Measurements from ENCODE around the gene LIPK. TPM values are rescaled to one million over a fixed set of nuclear protein-coding genes. Genes with fewer than 3 reads are reported as not detected.

LIPK gene
- total RNA-seq, 1 donor from 2014 or later, result not detected

- H3K9me3 Mint-ChIP-seq (ENCODE audit: unreplicated experiment), result no peaks in the 10 kb centered on the region
- no peaks in the 10 kb centered on the region for H3K36me3 Mint-ChIP-seq (ENCODE audit: low read depth, unreplicated experiment)
- DNase-seq (ENCODE audit: low spot score), result no peak
- no peak overlapping the region for H3K27ac Mint-ChIP-seq (ENCODE audit: unreplicated experiment)
- H3K4me3 Mint-ChIP-seq (ENCODE audit: unreplicated experiment), result no peak overlapping the region
- H3K27me3 Mint-ChIP-seq (ENCODE audit: unreplicated experiment), result no peaks in the 10 kb centered on the region
- no peaks in the 10 kb centered on the region for H3K4me1 Mint-ChIP-seq (ENCODE audit: unreplicated experiment)
- no peak for TF ChIP-seq CTCF (IDR thresholded peaks at IDR 0.05; ENCODE audit: unreplicated experiment)
Measured at GRCh38 chr10:88762906-88763305, 56.9 kb downstream of the LIPK start.

DNA sequence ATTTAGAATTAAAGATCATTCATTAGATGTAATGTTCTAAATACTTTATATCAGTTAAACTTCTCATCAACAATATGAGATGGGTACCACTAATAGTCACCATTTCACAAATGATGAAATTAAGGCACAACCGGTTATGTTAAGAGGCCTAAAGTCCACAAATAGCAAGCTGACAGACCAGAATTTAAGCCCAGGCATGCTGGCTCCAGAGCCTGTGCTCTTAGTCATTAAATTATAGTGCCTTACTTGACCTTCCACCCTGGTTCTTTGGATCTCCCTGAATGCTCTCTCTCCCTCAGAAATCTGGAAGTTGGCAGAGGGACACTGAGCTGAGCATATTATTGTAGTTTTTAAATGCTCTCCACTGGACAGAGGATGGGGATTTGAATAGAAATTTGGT is 57.4 kb downstream of the LIPK start:
- DNase-seq (ENCODE audit: low spot score), result no peak
- no peaks in the 10 kb centered on the region for H3K4me1 Mint-ChIP-seq (ENCODE audit: unreplicated experiment)
- no peaks in the 10 kb centered on the region for H3K9me3 Mint-ChIP-seq (ENCODE audit: unreplicated experiment)
- no peak overlapping the region for H3K4me3 Mint-ChIP-seq (ENCODE audit: unreplicated experiment)
- TF ChIP-seq CTCF (IDR thresholded peaks at IDR 0.05; ENCODE audit: unreplicated experiment), result no peak
- no peaks in the 10 kb centered on the region for H3K36me3 Mint-ChIP-seq (ENCODE audit: low read depth, unreplicated experiment)
- H3K27ac Mint-ChIP-seq (ENCODE audit: unreplicated experiment), result no peak overlapping the region
- no peaks in the 10 kb centered on the region for H3K27me3 Mint-ChIP-seq (ENCODE audit: unreplicated experiment)

DNA sequence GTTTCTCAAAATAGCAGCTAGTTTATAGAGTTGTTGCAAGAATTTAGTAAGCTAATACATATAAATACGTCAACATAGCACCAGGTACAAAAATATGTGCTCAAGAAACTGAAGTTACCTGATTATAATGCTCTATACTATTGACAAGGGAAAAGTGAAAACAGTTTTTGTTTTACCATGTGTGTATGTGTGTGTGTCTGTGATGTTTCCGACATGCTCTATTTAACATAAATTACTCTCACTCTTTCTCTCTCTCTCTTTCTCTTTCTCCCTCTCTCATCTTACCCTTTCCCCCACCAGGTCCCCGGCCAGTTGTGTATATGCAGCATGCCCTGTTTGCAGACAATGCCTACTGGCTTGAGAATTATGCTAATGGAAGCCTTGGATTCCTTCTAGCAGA is 58.1 kb downstream of the LIPK start:
- H3K4me3 Mint-ChIP-seq (ENCODE audit: unreplicated experiment), result no peak overlapping the region
- no peaks in the 10 kb centered on the region for H3K27me3 Mint-ChIP-seq (ENCODE audit: unreplicated experiment)
- H3K9me3 Mint-ChIP-seq (ENCODE audit: unreplicated experiment), result no peaks in the 10 kb centered on the region
- H3K36me3 Mint-ChIP-seq (ENCODE audit: low read depth, unreplicated experiment), result no peaks in the 10 kb centered on the region
- no peak for TF ChIP-seq CTCF (IDR thresholded peaks at IDR 0.05; ENCODE audit: unreplicated experiment)
- no peaks in the 10 kb centered on the region for H3K4me1 Mint-ChIP-seq (ENCODE audit: unreplicated experiment)
- DNase-seq (ENCODE audit: low spot score), result no peak
- no peak overlapping the region for H3K27ac Mint-ChIP-seq (ENCODE audit: unreplicated experiment)

DNA sequence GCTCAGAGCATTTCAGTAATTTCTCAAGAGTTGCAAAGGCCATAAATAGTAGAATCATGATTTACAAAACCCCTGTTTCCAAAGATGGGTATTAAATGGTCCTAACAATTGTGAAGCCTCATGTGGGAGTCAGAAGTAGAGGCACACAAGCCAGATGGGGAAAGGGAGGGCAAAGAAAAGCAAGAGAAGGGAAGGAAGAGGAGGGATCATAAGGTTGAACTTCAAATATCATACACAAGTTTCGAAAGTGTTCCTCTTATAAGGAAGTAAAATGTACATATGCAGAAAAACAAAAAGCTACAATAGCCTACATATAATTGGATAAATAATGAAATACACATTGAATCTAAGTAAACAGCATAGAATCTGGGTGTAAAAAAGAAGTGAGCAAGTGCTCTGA is 59.8 kb downstream of the LIPK start:
- Mint-ChIP-seq H3K36me3 (ENCODE audit: low read depth, unreplicated experiment) (no peaks in the 10 kb centered on the region), H3K4me3 (ENCODE audit: unreplicated experiment) (no peak overlapping the region), H3K27me3 (ENCODE audit: unreplicated experiment) (no peaks in the 10 kb centered on the region), H3K27ac (ENCODE audit: unreplicated experiment) (no peak overlapping the region), H3K4me1 (ENCODE audit: unreplicated experiment) (no peaks in the 10 kb centered on the region), H3K9me3 (ENCODE audit: unreplicated experiment) (no peaks in the 10 kb centered on the region)
- no peak for TF ChIP-seq CTCF (IDR thresholded peaks at IDR 0.05; ENCODE audit: unreplicated experiment)
- DNase-seq (ENCODE audit: low spot score), result no peak

- H3K9me3 Mint-ChIP-seq (ENCODE audit: unreplicated experiment), result no peaks in the 10 kb centered on the region
- no peak for DNase-seq (ENCODE audit: low spot score)
- H3K27ac Mint-ChIP-seq (ENCODE audit: unreplicated experiment), result no peak overlapping the region
- no peaks in the 10 kb centered on the region for H3K36me3 Mint-ChIP-seq (ENCODE audit: low read depth, unreplicated experiment)
- no peak for TF ChIP-seq CTCF (IDR thresholded peaks at IDR 0.05; ENCODE audit: unreplicated experiment)
- no peak overlapping the region for H3K4me3 Mint-ChIP-seq (ENCODE audit: unreplicated experiment)
- H3K27me3 Mint-ChIP-seq (ENCODE audit: unreplicated experiment), result no peaks in the 10 kb centered on the region
- H3K4me1 Mint-ChIP-seq (ENCODE audit: unreplicated experiment), result no peaks in the 10 kb centered on the region
Measured at GRCh38 chr10:88769384-88769783, 63.3 kb downstream of the LIPK start.

All from endothelial cell (in vitro differentiated cells).